Thoracic aorta (tissue), 2 donors: ENCODE measurements around the gene EEPD1. TPM values are rescaled to one million over a fixed set of nuclear protein-coding genes. Genes with fewer than 3 reads are reported as not detected.

Source experiments
- ATAC-seq: fragments of 150-250 bp; one replicate; pipeline ENCODE4 v1.8.0; 2017; ENCODE audit warnings: low read depth; ENCODE audit not compliant: insufficient number of reproducible peaks, low FRiP score
- DNase-seq: peaks from one replicate; pipeline ENCODE4 v3.0.0-alpha.2; 2020; ENCODE audit warnings: low spot score
- H3K27ac ChIP-seq, 2 donors: fragments of 200-600 bp; sonication (generic); 1 replicate in 1 of 2; 2 replicates in 1 of 2; pipeline ENCODE4 v1.5.1; 2016; ENCODE audit warnings: mild to moderate bottlenecking in 2 of 2, moderate library complexity in 2 of 2
- H3K27me3 ChIP-seq: fragments of 200-600 bp; sonication (generic); replicated peaks from 2 replicates; pipeline ENCODE4 v1.6.0; 2016; ENCODE audit warnings: mild to moderate bottlenecking; ENCODE audit not compliant: insufficient read depth
- H3K36me3 ChIP-seq: fragments of 200-600 bp; sonication (generic); one replicate; pipeline ENCODE4 v1.5.1; 2016
- H3K4me1 ChIP-seq, 2 donors: fragments of 200-600 bp; sonication (generic); 1 replicate in 1 of 2; 2 replicates in 1 of 2; pipeline versions ENCODE4 v1.5.1 to v1.6.0; 2016; ENCODE audit warnings: low read depth in 2 of 2, mild to moderate bottlenecking in 1 of 2; ENCODE audit not compliant: control insufficient read depth in 1 of 2
- H3K4me3 ChIP-seq: fragments of 200-600 bp; sonication (generic); 2 replicates; pipeline ENCODE4 v1.5.1; 2016; ENCODE audit warnings: mild to moderate bottlenecking
- H3K9me3 ChIP-seq: fragments of 200-600 bp; sonication (generic); 2 replicates; pipeline ENCODE4 v1.5.1; 2016
- total RNA-seq, 2 donors: library from RNA; depleted of rRNA; stranded (reverse); fragments of >200 nt; gene quantifications; one replicate each; pipeline versions ENCODE4 v1.1.0 to v1.2.3, GENCODE V29; 2016
- TF ChIP-seq, protein P1 (sequence below): fragments of 200-600 bp; sonication (generic); IDR thresholded peaks from one replicate; pipeline ENCODE4 v1.5.1; 2019; ENCODE audit warnings: antibody characterized with exemption

EEPD1 gene
- total RNA-seq, 2 donors from 2014 or later, result 14.6 to 17.4 TPM

DNA sequence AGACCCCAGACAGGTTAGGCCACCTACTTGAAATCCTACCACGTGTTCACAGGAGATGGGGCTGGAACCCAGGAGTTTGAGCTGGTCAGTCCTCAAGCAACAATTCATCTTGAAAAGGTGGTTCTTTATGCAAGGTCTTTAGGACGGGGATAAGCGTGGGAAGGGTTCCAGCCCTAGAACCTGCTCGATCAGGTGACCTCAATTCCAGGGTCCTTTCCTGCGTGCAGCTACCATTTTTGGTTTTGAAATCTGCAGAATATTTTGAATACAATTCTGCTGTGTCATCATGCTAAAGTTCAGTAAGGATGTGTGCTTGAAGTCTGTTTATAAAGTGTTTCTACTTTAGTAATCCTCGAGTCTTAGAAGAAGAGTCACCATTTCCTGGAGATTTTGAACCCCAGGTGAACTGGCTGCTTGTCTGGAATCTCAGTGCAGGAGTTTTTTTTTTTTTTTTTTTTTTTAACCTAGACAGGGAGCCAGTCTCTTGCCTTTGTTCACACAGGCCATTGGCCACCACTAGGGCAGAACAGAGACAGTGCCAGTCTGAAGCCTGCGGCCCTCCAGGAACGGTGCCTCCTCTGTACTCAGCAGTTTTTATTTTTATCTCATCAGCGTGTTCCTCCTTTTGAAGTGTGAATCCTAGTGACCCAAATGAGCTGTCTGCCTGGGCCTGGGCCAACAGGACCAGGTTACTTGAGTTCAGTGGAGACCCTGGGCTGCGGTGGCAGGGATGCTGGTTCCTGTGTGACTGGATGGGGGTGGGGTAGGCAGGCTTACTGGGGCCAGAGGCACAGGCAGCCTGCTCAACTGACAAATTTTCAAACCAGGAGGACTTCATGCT is 54.6 kb downstream of the EEPD1 start:
- no peak for DNase-seq
- H3K36me3 ChIP-seq, result no peaks in the 10 kb centered on the region
- TF ChIP-seq, protein P1, sequence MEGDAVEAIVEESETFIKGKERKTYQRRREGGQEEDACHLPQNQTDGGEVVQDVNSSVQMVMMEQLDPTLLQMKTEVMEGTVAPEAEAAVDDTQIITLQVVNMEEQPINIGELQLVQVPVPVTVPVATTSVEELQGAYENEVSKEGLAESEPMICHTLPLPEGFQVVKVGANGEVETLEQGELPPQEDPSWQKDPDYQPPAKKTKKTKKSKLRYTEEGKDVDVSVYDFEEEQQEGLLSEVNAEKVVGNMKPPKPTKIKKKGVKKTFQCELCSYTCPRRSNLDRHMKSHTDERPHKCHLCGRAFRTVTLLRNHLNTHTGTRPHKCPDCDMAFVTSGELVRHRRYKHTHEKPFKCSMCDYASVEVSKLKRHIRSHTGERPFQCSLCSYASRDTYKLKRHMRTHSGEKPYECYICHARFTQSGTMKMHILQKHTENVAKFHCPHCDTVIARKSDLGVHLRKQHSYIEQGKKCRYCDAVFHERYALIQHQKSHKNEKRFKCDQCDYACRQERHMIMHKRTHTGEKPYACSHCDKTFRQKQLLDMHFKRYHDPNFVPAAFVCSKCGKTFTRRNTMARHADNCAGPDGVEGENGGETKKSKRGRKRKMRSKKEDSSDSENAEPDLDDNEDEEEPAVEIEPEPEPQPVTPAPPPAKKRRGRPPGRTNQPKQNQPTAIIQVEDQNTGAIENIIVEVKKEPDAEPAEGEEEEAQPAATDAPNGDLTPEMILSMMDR, result peak; percentile 16
- H3K4me3 ChIP-seq, result no peak overlapping the region
- no peaks in the 10 kb centered on the region for H3K27me3 ChIP-seq
- peaks cover 36 to 74% of the 10 kb centered on the region in 2 donors for H3K4me1 ChIP-seq
- no peaks in the 10 kb centered on the region for H3K9me3 ChIP-seq
- peak overlapping the region; percentile 62 to 71 for H3K27ac ChIP-seq
- ATAC-seq, result peak; percentile 57

DNA sequence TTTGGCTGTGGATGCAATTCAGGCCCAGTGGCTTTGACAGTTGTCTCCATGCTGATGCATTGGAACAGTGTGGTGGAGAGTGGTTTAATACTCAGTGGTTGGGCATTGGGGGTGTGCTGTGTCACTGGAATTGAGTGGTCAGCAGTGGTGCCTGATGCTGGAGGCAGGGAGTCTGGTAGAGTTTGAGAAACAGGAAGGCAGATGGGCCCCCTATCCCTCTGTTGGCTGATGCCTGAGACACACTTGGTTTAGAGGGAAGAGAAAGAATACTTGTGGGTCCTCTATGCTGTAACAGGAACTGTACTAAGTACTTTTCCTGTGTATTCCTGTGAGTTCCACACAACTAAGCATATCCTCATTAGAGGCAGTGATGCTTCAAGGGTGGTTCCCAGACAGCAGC is 55.4 kb downstream of the EEPD1 start:
- no peaks in the 10 kb centered on the region for H3K36me3 ChIP-seq
- no peak for DNase-seq
- no peak for ATAC-seq
- no peaks in the 10 kb centered on the region for H3K9me3 ChIP-seq
- TF ChIP-seq, protein P1, result no peak
- peak overlapping the region; percentile 62 to 71 for H3K27ac ChIP-seq
- H3K27me3 ChIP-seq, result no peaks in the 10 kb centered on the region
- H3K4me3 ChIP-seq, result no peak overlapping the region
- H3K4me1 ChIP-seq, result peaks cover 33 to 66% of the 10 kb centered on the region in 2 donors

DNA sequence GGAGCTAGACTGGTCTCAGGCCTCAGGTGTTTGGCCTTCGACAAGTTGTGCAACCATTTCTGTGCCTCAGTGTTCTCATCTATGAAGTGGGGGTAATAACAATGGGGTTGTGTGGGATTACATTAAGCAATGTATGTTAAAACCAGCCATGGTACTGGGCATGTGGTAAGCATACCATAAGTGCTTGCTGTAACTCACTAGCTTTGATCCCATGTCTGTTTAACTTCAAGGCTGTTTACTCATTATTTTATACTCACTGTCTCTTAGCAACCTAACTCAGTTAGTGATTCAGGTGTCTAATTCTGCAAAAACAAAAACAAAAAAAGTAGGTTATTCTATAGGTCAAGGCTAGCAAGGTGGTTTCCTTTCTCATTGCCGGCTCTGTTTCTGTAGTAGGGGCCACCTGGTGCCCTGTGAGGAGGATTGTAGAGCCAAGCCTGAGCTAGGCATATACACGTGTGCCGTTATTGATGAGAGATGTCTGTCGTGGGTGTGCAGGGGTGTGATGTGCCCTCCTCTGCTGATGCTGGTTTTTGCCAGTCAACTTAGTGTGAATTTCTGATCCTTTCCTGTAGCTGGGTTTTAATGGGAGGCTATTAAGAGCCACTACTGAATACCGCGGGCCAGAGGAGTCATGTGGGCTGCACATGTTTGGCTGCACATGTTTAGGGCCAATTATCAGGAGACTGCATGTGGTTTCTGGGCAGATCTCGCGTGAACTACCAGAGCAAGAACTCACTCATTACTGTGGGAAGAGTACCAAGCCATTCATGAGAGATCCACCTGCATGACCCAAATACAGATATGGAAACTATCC is 56.2 kb downstream of the EEPD1 start:
- TF ChIP-seq, protein P1, result no peak
- H3K4me1 ChIP-seq, result peaks cover 33 to 65% of the 10 kb centered on the region in 2 donors

DNA sequence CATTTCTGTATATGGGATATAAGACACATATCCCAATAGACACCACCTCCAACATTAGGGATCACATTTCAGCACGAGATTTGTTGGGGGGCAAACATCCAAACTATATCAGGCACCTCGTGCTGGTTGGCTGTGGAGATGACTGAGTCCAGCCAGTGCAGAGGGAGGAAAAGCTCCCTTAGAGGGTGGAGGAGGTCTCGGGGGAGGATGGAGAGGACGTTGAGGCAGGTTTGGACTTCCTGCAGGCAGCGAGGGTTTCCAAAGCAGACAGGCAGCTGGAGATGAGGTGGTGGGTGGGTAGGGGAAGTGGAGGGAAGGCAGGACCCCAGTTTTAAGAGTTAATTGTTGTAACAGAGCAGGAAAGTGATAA is 56.7 kb downstream of the EEPD1 start:
- Histone ChIP-seq H3K9me3 (no peaks in the 10 kb centered on the region), H3K4me1 (peaks cover 33 to 60% of the 10 kb centered on the region in 2 donors), H3K36me3 (no peaks in the 10 kb centered on the region), H3K27me3 (no peaks in the 10 kb centered on the region), H3K4me3 (no peak overlapping the region), H3K27ac (no peak overlapping the region)
- DNase-seq (no peak), ATAC-seq (no peak)
- TF ChIP-seq, protein P1, result no peak

More for the DNA sequence above, 56.2 kb downstream of the EEPD1 start:
- no peaks in the 10 kb centered on the region for H3K36me3 ChIP-seq
- no peaks in the 10 kb centered on the region for H3K9me3 ChIP-seq
- DNase-seq (no peak), ATAC-seq (no peak)
- H3K4me3 ChIP-seq, result no peak overlapping the region
- no peak overlapping the region for H3K27ac ChIP-seq
- H3K27me3 ChIP-seq, result no peaks in the 10 kb centered on the region

DNA sequence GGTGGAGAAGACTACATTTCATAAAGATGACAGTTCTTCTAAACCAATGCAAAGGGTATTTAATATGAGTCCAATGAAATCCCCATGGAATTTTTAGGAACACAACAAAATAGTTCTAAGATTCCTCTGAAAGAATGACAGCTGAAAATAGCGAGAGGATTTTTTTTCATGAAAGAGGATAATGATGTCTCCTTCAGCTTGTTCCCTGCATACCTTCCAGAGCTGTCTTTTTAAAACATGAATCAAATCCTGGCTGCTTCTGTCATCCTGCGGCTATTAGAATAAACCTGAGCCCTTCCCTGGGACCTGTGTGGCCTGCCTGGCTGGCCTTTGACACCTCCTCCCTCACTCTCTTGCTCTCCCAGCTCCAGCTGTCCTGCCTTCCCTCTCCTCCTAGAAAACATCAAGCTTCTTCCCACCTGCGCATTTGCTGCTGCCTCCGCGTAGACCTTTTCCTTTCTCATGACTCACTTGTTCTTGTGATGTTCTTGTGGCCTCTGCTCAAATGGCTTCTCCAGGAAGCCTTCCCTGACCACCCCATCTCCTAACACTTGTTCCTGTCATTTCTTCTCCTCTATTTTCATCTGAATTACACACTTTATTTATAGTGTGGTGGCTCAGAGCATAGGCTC is 57.4 kb downstream of the EEPD1 start:
- ATAC-seq (no peak), DNase-seq (no peak)
- Histone ChIP-seq H3K4me1 (peaks cover 33 to 59% of the 10 kb centered on the region in 2 donors), H3K36me3 (no peaks in the 10 kb centered on the region), H3K27ac (no peak overlapping the region), H3K27me3 (no peaks in the 10 kb centered on the region), H3K9me3 (no peaks in the 10 kb centered on the region), H3K4me3 (no peak overlapping the region)
- TF ChIP-seq, protein P1, result no peak
